ENCODE data around the gene TCF4. TPM values are rescaled to one million over a fixed set of nuclear protein-coding genes. Genes with fewer than 3 reads are reported as not detected.

The TCF4 gene
- total and polyA plus RNA-seq, 2 donors = 12.7 to 36.6 TPM

DNA sequence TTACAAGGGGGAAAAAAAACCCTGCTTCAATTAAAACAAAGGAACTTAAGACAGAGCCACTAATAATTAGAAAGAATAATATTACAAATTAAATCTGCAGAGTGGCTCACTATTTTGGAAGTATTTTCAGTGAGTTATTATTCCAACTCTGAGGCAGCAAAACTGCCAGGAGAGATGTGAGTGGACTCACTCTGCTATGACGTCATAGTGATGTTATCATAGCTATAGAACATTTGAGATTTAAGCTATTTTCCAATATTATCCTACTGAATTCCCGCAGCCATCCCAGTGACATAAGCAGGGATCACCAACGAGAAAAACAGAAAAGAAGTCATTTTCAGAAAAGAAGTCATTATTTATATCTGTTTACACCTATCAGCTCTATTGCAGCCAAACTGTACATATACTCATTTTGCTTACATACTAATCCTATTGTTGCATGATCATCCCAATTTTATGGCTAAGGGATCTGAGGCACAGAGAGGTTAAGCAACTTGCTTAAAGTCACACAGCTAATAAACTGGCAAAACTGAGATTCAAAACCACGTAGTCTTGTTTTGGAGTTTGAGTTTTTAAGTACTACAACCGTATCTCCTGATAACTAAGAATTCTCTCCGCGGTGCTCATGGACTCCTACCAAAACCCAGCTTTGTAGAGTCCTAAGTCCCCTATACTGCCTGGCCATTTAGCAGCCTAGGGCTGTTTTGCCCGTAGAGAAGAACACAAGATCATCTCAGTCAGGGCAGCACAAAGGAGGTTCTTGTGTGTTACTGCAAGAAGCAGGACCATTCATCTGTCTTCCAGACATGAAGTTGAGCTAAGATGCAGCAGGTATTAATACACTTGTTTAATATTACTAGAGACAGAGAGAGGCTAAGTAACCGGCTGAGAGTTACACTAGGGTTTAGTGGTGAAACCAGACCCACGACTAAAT is 299.8 kb downstream of the TCF4 start:
- Histone ChIP-seq H3K4me1 (ENCODE audit: control insufficient read depth in 2 of 2, insufficient read depth in 2 of 2, low read length in 2 of 2) (no peaks in the 10 kb centered on the region), H3K4me3 (ENCODE audit: low read length in 2 of 2) (no peak overlapping the region), H3K36me3 (ENCODE audit: control insufficient read depth in 2 of 2, insufficient read depth in 2 of 2, low read length in 1 of 2) (no peaks in the 10 kb centered on the region), H3K27me3 (ENCODE audit: control insufficient read depth in 2 of 2, insufficient read depth in 1 of 2, low read length in 1 of 2) (no peaks in the 10 kb centered on the region), H3K9me3 (ENCODE audit: control insufficient read depth in 2 of 2, insufficient read depth in 1 of 2, low read length in 1 of 2) (no peaks in the 10 kb centered on the region), H3K27ac (ENCODE audit: low read depth in 1 of 2, low read length in 1 of 2) (no peak overlapping the region)
- DNase-seq (ENCODE audit: low read depth in 6 of 9, low spot score in 9 of 9) = no peak
- WGBS = 95% methylated on average over 10 of the region's 10 CpGs

DNA sequence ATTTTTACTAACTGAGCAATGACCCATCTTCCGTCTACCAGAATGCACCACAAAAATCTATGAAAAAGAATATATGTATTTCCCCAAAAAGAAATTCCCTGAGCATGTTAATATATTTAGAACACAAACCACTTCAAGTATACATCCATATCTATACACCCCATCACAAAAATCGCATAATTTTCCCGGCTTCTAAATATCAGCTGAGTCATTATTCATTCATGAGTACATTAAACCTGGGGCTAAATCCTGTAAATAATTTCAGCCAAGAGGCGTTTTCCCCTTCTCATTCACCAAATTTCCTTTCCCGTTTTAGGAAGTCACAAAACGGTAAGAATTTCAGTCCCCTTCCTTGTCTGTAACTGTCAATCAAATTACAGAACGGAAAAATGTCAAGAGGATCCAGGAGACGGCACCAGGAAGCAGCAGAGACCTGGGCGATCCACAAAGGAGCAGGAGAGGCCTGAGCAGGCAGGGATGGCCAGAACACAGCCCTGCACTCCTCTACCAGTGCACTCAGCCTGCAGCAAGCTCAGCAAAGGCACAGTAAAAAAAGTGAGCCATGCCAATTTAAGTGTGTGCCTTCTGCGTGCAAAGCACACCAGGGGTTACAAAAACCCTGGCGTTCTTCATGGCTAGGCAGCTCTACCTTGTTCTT is 300.7 kb downstream of the TCF4 start:
- Histone ChIP-seq H3K27ac (ENCODE audit: low read depth in 1 of 2, low read length in 1 of 2) (no peak overlapping the region), H3K4me3 (ENCODE audit: low read length in 2 of 2) (no peak overlapping the region), H3K4me1 (ENCODE audit: control insufficient read depth in 2 of 2, insufficient read depth in 2 of 2, low read length in 2 of 2) (no peaks in the 10 kb centered on the region), H3K27me3 (ENCODE audit: control insufficient read depth in 2 of 2, insufficient read depth in 1 of 2, low read length in 1 of 2) (no peaks in the 10 kb centered on the region), H3K36me3 (ENCODE audit: control insufficient read depth in 2 of 2, insufficient read depth in 2 of 2, low read length in 1 of 2) (no peaks in the 10 kb centered on the region), H3K9me3 (ENCODE audit: control insufficient read depth in 2 of 2, insufficient read depth in 1 of 2, low read length in 1 of 2) (no peaks in the 10 kb centered on the region)
- no peak for DNase-seq (ENCODE audit: low read depth in 6 of 9, low spot score in 9 of 9)
- WGBS = 89% methylated on average over 11 of the region's 11 CpGs

DNA sequence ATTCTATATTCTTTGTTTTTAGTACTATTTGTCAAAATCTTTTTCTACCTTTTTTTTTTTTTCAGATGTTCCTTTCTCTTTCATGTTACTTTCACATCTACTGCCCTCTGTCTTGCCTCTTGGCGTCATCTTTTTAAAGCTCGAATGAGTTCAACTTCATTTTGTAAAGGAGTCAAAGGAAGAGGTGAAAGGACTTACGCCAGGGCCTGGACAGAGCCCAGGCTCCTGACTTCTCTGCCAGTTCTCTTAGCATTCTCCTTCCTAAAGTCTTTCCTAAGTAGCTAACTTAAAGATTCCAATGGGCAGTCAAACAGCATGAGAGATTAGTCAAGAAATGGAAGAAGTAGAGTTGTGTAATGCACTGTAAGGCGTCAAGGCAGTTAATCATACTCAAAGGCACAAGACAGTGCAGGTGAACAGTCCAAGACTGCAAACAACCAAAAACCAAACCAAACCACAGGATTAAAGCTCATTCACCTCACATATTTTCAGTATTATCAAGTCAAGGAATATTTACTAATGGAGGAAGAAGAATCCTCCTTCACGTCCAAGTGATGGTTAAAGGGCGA is 301.7 kb downstream of the TCF4 start:
- 98% methylated on average over 6 of the region's 6 CpGs for WGBS

DNA sequence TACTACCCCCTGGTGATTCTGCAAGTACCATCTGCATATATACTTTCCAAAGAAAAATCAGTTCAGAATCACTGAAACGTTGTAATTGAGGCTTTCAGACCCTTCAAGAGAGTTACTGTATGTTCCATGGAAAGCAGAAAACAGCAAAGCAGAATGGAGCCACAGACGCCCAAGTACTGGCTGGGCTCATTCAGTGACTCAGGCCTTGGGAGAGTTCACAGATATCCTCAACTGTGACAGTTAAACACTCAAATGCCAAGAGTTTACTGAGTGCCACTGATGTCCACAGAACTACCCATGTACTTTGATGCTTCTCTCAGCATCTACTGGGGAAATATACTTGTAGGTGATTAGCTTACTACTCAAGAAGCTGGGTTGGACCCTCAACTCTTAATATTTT is 303.4 kb downstream of the TCF4 start:
- Histone ChIP-seq H3K36me3 (ENCODE audit: control insufficient read depth in 2 of 2, insufficient read depth in 2 of 2, low read length in 1 of 2) (no peaks in the 10 kb centered on the region), H3K4me1 (ENCODE audit: control insufficient read depth in 2 of 2, insufficient read depth in 2 of 2, low read length in 2 of 2) (no peaks in the 10 kb centered on the region), H3K9me3 (ENCODE audit: control insufficient read depth in 2 of 2, insufficient read depth in 1 of 2, low read length in 1 of 2) (no peaks in the 10 kb centered on the region), H3K27me3 (ENCODE audit: control insufficient read depth in 2 of 2, insufficient read depth in 1 of 2, low read length in 1 of 2) (no peaks in the 10 kb centered on the region), H3K4me3 (ENCODE audit: low read length in 2 of 2) (no peak overlapping the region), H3K27ac (ENCODE audit: low read depth in 1 of 2, low read length in 1 of 2) (no peak overlapping the region)
- no peak for DNase-seq (ENCODE audit: low read depth in 6 of 9, low spot score in 9 of 9)
- 98% methylated on average over 2 of the region's 2 CpGs for WGBS

More for the DNA sequence above, 301.7 kb downstream of the TCF4 start:
- no peak for DNase-seq (ENCODE audit: low read depth in 6 of 9, low spot score in 9 of 9)
- Histone ChIP-seq H3K4me3 (ENCODE audit: low read length in 2 of 2) (no peak overlapping the region), H3K4me1 (ENCODE audit: control insufficient read depth in 2 of 2, insufficient read depth in 2 of 2, low read length in 2 of 2) (no peaks in the 10 kb centered on the region), H3K36me3 (ENCODE audit: control insufficient read depth in 2 of 2, insufficient read depth in 2 of 2, low read length in 1 of 2) (no peaks in the 10 kb centered on the region), H3K9me3 (ENCODE audit: control insufficient read depth in 2 of 2, insufficient read depth in 1 of 2, low read length in 1 of 2) (no peaks in the 10 kb centered on the region), H3K27me3 (ENCODE audit: control insufficient read depth in 2 of 2, insufficient read depth in 1 of 2, low read length in 1 of 2) (no peaks in the 10 kb centered on the region), H3K27ac (ENCODE audit: low read depth in 1 of 2, low read length in 1 of 2) (no peak overlapping the region)

DNA sequence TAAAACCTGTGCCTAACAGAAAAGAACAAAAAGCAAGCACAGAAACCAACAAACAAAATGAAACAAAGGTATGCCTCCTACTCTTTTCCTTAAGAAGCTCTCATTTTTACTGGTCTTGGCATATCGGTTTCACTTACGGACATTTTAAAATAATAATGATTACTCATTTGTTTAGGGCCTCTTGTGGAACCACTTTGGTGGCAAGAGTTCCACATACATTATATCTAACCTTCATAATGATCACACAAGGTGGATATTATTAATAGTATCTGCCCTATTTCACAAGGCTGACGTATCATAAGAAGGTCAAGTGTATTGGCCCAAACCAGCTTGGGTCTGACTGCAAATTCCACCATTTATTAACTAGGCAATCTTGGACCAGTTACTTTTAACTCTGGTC is 304.7 kb downstream of the TCF4 start:
- DNase-seq (ENCODE audit: low read depth in 6 of 9, low spot score in 9 of 9) = no peak
- Histone ChIP-seq H3K9me3 (ENCODE audit: control insufficient read depth in 2 of 2, insufficient read depth in 1 of 2, low read length in 1 of 2) (no peaks in the 10 kb centered on the region), H3K4me3 (ENCODE audit: low read length in 2 of 2) (no peak overlapping the region), H3K4me1 (ENCODE audit: control insufficient read depth in 2 of 2, insufficient read depth in 2 of 2, low read length in 2 of 2) (peaks cover 0 to 2% of the 10 kb centered on the region in 2 donors), H3K27me3 (ENCODE audit: control insufficient read depth in 2 of 2, insufficient read depth in 1 of 2, low read length in 1 of 2) (no peaks in the 10 kb centered on the region), H3K27ac (ENCODE audit: low read depth in 1 of 2, low read length in 1 of 2) (no peak overlapping the region), H3K36me3 (ENCODE audit: control insufficient read depth in 2 of 2, insufficient read depth in 2 of 2, low read length in 1 of 2) (no peaks in the 10 kb centered on the region)
- WGBS = 97% methylated on average over 3 of the region's 3 CpGs

DNA sequence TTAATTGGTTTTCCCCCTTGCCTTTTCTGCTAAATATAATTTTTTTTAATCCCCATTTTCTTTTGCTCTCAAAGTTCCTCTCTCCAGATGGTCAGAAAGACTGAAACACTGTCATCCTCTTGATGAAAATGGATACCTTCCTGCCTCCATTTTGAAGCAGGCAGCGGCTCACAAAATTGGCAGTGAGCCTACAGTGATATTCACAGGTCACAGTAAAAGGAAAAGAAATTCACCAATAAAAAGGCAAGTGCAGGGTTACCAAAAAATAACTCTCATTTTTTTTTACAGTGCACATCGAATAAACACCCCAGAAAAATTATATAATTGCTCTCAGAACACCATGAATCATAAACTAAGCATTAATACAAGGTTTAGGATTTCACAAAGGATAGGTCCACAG is 307.5 kb downstream of the TCF4 start:
- WGBS = 78% methylated on average over 2 of the region's 2 CpGs
- no peaks in the 10 kb centered on the region for H3K27me3 ChIP-seq (ENCODE audit: control insufficient read depth in 2 of 2, insufficient read depth in 1 of 2, low read length in 1 of 2)
- H3K9me3 ChIP-seq (ENCODE audit: control insufficient read depth in 2 of 2, insufficient read depth in 1 of 2, low read length in 1 of 2) = no peaks in the 10 kb centered on the region
- no peak for DNase-seq (ENCODE audit: low read depth in 6 of 9, low spot score in 9 of 9)
- H3K4me1 ChIP-seq (ENCODE audit: control insufficient read depth in 2 of 2, insufficient read depth in 2 of 2, low read length in 2 of 2) = peaks cover 0 to 2% of the 10 kb centered on the region in 2 donors
- peaks cover 0 to 1% of the 10 kb centered on the region in 2 donors for H3K36me3 ChIP-seq (ENCODE audit: control insufficient read depth in 2 of 2, insufficient read depth in 2 of 2, low read length in 1 of 2)
- H3K27ac ChIP-seq (ENCODE audit: low read depth in 1 of 2, low read length in 1 of 2) = no peak overlapping the region
- no peak overlapping the region for H3K4me3 ChIP-seq (ENCODE audit: low read length in 2 of 2)

DNA sequence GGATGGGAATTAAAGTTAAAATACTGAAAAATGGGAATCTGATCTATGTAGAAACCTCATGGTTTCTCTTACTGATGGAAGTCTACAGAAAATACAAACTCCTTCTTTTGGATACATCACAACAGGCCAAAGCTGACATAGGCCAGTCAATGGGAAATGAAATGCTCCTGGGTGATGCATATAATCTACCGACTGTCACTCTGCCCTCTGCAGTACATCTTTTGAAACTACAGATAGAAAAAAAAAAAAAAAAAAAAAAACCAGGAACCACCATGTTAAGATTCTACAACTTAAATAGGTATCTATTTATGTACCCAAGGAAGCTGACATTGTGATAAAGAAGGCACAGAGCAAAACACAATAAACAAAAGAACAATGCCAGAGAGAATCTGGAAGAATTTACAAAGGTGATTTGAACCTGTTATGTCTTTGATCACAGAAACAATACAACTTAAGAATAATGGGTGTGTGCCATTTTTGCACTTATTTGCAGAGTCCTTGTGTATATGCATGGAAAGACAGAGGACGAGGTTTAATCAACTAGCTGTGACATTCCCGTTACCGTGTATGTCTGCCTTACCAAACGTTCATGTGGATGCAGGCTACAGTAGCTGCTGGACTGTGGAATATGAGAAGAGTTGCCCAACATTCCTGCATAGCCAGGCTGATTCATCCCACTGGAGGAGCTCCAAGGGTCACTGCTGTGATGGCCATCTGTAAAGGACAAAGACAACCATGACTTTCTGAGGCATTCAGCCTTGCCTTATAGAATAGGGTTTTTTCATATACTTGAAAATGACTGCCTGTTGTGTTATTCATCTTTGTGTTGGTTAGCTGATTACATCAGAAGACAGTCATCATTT is 312.7 kb downstream of the TCF4 start:
- H3K4me1 ChIP-seq (ENCODE audit: control insufficient read depth in 2 of 2, insufficient read depth in 2 of 2, low read length in 2 of 2) = peaks cover 0 to 2% of the 10 kb centered on the region in 2 donors
- no peak for DNase-seq (ENCODE audit: low read depth in 6 of 9, low spot score in 9 of 9)
- H3K27me3 ChIP-seq (ENCODE audit: control insufficient read depth in 2 of 2, insufficient read depth in 1 of 2, low read length in 1 of 2) = no peaks in the 10 kb centered on the region
- no peak overlapping the region for H3K27ac ChIP-seq (ENCODE audit: low read depth in 1 of 2, low read length in 1 of 2)
- no peaks in the 10 kb centered on the region for H3K9me3 ChIP-seq (ENCODE audit: control insufficient read depth in 2 of 2, insufficient read depth in 1 of 2, low read length in 1 of 2)
- WGBS = 74% methylated on average over 5 of the region's 5 CpGs
- peaks cover 0 to 9% of the 10 kb centered on the region in 2 donors for H3K36me3 ChIP-seq (ENCODE audit: control insufficient read depth in 2 of 2, insufficient read depth in 2 of 2, low read length in 1 of 2)
- no peak overlapping the region for H3K4me3 ChIP-seq (ENCODE audit: low read length in 2 of 2)

DNA sequence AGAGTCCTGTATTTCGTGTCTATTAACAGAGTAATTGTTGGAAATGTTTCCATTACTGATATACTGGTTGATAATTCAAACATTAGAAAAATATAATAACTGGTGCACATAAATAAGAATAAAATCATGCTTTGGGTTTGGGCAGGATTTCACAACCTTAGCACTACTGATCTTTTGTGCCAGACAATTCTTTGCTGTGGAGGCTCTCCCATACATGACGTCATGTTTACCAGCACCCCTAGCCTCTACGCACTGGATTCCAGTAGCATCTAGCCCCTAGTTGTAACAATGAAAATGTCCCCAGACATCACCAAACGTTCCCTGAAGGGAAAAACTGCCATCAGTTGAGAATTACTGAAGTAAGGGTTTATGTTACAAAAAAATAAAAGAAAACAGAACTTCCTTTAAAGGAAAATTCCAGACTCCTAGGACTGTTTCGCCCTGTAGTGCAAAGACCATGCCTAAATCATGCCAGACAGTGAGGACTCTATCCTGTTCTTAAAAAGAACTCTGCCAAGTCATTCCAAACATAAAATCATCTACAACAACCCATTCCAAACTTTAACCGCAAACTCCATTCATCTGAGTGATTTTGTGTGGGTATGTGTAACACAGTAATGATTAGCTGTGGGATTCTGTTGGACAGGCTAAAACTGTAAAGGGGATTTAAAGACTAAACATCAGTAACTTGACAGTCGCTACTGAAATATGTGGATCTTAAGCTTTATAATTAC is 315.3 kb downstream of the TCF4 start:
- no peak overlapping the region for H3K27ac ChIP-seq (ENCODE audit: low read depth in 1 of 2, low read length in 1 of 2)

More for the DNA sequence above, 315.3 kb downstream of the TCF4 start:
- 96% methylated on average over 7 of the region's 7 CpGs for whole genome bisulfite sequencing
- Histone ChIP-seq H3K27me3 (ENCODE audit: control insufficient read depth in 2 of 2, insufficient read depth in 1 of 2, low read length in 1 of 2) (no peaks in the 10 kb centered on the region), H3K4me1 (ENCODE audit: control insufficient read depth in 2 of 2, insufficient read depth in 2 of 2, low read length in 2 of 2) (peaks cover 0 to 2% of the 10 kb centered on the region in 2 donors), H3K4me3 (ENCODE audit: low read length in 2 of 2) (no peak overlapping the region), H3K36me3 (ENCODE audit: control insufficient read depth in 2 of 2, insufficient read depth in 2 of 2, low read length in 1 of 2) (peaks cover 6 to 14% of the 10 kb centered on the region in 2 donors), H3K9me3 (ENCODE audit: control insufficient read depth in 2 of 2, insufficient read depth in 1 of 2, low read length in 1 of 2) (no peaks in the 10 kb centered on the region)
- DNase-seq (ENCODE audit: low read depth in 6 of 9, low spot score in 9 of 9) = no peak

Data from thymus (tissue), 11 donors.